B cell (primary cell): ENCODE results near the gene RGS7.

Experiments used
- CTCF ChIP-seq: fragments of 200-600 bp; IDR thresholded peaks from one replicate; pipeline ENCODE4 v1.8.0; 2022; ENCODE audit warnings: antibody characterized with exemption, mild to moderate bottlenecking
- EZH2 ChIP-seq: IDR thresholded peaks from 2 replicates; pipeline ENCODE4 v1.6.1; 2012; ENCODE audit warnings: borderline replicate concordance, low read depth, mild to moderate bottlenecking, moderate library complexity, low read length; ENCODE audit not compliant: insufficient read depth, poor library complexity, severe bottlenecking

GRCh38 chr1:240967070-240967724 is 389.8 kb downstream of the RGS7 start:
- TF ChIP-seq CTCF (no peak), EZH2 (no peak)
